Neuronal stem cell (in vitro differentiated cells): ENCODE data around the gene GRXCR2.
"Not testable (repeated sequence)": the region's sequence is repeated elsewhere in the genome, so short reads cannot be mapped to it uniquely, and the experiment has no call there.

Experiments used
- DNase-seq: peaks from one replicate; pipeline ENCODE4 v3.0.0-alpha.2; 2013; ENCODE audit warnings: low spot score
- H2AFZ ChIP-seq: one replicate; pipeline ENCODE4 v1.6.1; 2013; ENCODE audit warnings: mild to moderate bottlenecking, low read length, inconsistent platforms
- H2AK5ac ChIP-seq: 2 replicates; pipeline ENCODE4 v1.6.1; 2013; ENCODE audit warnings: low read depth, mild to moderate bottlenecking, inconsistent platforms, low read length, moderate library complexity, mixed read lengths
- H2BK120ac ChIP-seq: 2 replicates; pipeline ENCODE4 v1.6.1; 2013; ENCODE audit warnings: low read depth, mild to moderate bottlenecking, inconsistent platforms, low read length, moderate library complexity, mixed read lengths
- H2BK12ac ChIP-seq: one replicate; pipeline ENCODE4 v1.6.1; 2013; ENCODE audit warnings: low read length, inconsistent platforms
- H2BK15ac ChIP-seq: 2 replicates; pipeline ENCODE4 v1.6.1; 2013; ENCODE audit warnings: mild to moderate bottlenecking, low read length, inconsistent platforms, mixed read lengths
- H2BK5ac ChIP-seq: one replicate; pipeline ENCODE4 v1.6.1; 2013; ENCODE audit warnings: inconsistent platforms, mild to moderate bottlenecking, low read length, moderate library complexity
- H3K14ac ChIP-seq: one replicate; pipeline ENCODE4 v1.6.1; 2013; ENCODE audit warnings: low read length, inconsistent platforms
- H3K18ac ChIP-seq: 2 replicates; pipeline ENCODE4 v1.6.1; 2013; ENCODE audit warnings: low read length, inconsistent platforms
- H3K23ac ChIP-seq: 2 replicates; pipeline ENCODE4 v1.6.1; 2013; ENCODE audit warnings: low read depth, mild to moderate bottlenecking, mixed read lengths, low read length, inconsistent platforms; ENCODE audit not compliant: poor library complexity
- H3K27ac ChIP-seq: replicated peaks from 3 replicates; pipeline ENCODE4 v1.5.1; 2013; ENCODE audit warnings: low read length, inconsistent platforms
- H3K27me3 ChIP-seq, 3 experiments: 2 replicates each; pipeline ENCODE4 v1.6.1; 2013; ENCODE audit warnings: low read length in 3 of 3, mild to moderate bottlenecking in 2 of 3, inconsistent platforms in 1 of 3, low read depth in 1 of 3, mixed read lengths in 1 of 3, moderate library complexity in 1 of 3; ENCODE audit not compliant: control insufficient read depth in 3 of 3, insufficient read depth in 3 of 3
- H3K36me3 ChIP-seq, 2 donors: replicated peaks in 1 of 2; 2 replicates each; pipeline ENCODE4 v1.6.1; 2013; ENCODE audit warnings: low read length in 2 of 2; ENCODE audit not compliant: control insufficient read depth in 2 of 2, insufficient read depth in 2 of 2
- H3K4ac ChIP-seq: 2 replicates; pipeline ENCODE4 v1.6.1; 2013; ENCODE audit warnings: inconsistent platforms, mild to moderate bottlenecking, low read length, moderate library complexity
- H3K4me1 ChIP-seq, 2 donors: 1 replicate in 1 of 2; 2 replicates in 1 of 2; pipeline ENCODE4 v1.6.1; 2013; ENCODE audit warnings: low read length in 2 of 2, low read depth in 1 of 2; ENCODE audit not compliant: control insufficient read depth in 2 of 2, insufficient read depth in 1 of 2
- H3K4me2 ChIP-seq: one replicate; pipeline ENCODE4 v1.6.1; 2013; ENCODE audit warnings: mild to moderate bottlenecking, low read length, inconsistent platforms; ENCODE audit not compliant: insufficient read depth, poor library complexity, severe bottlenecking
- H3K4me3 ChIP-seq, 2 donors: 2 replicates each; pipeline ENCODE4 v1.5.1; 2013; ENCODE audit warnings: low read length in 2 of 2, mild to moderate bottlenecking in 2 of 2, inconsistent platforms in 1 of 2, moderate library complexity in 1 of 2
- H3K79me1 ChIP-seq: one replicate; pipeline ENCODE4 v1.6.1; 2013; ENCODE audit warnings: low read depth, mild to moderate bottlenecking, inconsistent platforms, low read length, moderate library complexity
- H3K9ac ChIP-seq: one replicate; pipeline ENCODE4 v1.6.1; 2013; ENCODE audit warnings: mild to moderate bottlenecking, low read depth, low read length, inconsistent platforms; ENCODE audit not compliant: poor library complexity
- H3K9me3 ChIP-seq, 2 donors: replicated peaks in 1 of 2; 2 replicates each; pipeline versions ENCODE3 to v1.6.1; 2013; ENCODE audit warnings: low read length in 2 of 2, mild to moderate bottlenecking in 2 of 2, inconsistent platforms in 1 of 2, low read depth in 1 of 2, mixed read lengths in 1 of 2, moderate library complexity in 1 of 2; ENCODE audit not compliant: control insufficient read depth in 2 of 2, insufficient read depth in 1 of 2
- H4K8ac ChIP-seq: one replicate; pipeline ENCODE4 v1.6.1; 2013; ENCODE audit warnings: low read depth, mild to moderate bottlenecking, inconsistent platforms, low read length, moderate library complexity
- H4K91ac ChIP-seq: one replicate; pipeline ENCODE4 v1.6.1; 2013; ENCODE audit warnings: low read length, low read depth, mild to moderate bottlenecking, inconsistent platforms; ENCODE audit not compliant: poor library complexity
- WGBS, 2 donors: extraction: QIAGEN DNeasy Blood & Tissue Kit; methylation state at CpG; one replicate each; pipeline ENCODE4 v1.1.7; 2013; ENCODE audit warnings: missing lambda C conversion rate in 2 of 2, mixed read lengths in 1 of 2; ENCODE audit not compliant: insufficient read length in 2 of 2, insufficient replicate concordance in 1 of 2; ENCODE audit errors: extremely low coverage in 2 of 2; 5-methylcytosine and 5-hydroxymethylcytosine counted together

Gene GRXCR2

GRCh38 chr5:145841299-145841698 is 31.5 kb downstream of the GRXCR2 start:
- Histone ChIP-seq H2AFZ (no peak overlapping the region), H3K27ac (no peak overlapping the region), H3K4ac (no peak overlapping the region), H2BK15ac (no peak overlapping the region), H3K9me3 (no peaks in the 10 kb centered on the region), H3K14ac (no peak overlapping the region), H2BK12ac (no peak overlapping the region), H3K36me3 (no peaks in the 10 kb centered on the region), H4K91ac (no peak overlapping the region), H2AK5ac (no peak overlapping the region), H3K9ac (no peak overlapping the region), H3K4me2 (no peak overlapping the region), H3K18ac (no peak overlapping the region), H3K23ac (no peak overlapping the region), H2BK5ac (no peak overlapping the region), H4K8ac (no peak overlapping the region), H2BK120ac (no peak overlapping the region), H3K4me1 (no peaks in the 10 kb centered on the region), H3K4me3 (no peak overlapping the region), H3K27me3 (peaks cover 0 to 5% (median 0%) of the 10 kb centered on the region in 3 experiments), H3K79me1 (no peaks in the 10 kb centered on the region)
- DNase-seq: no peak

- H3K4ac ChIP-seq: no peak overlapping the region
- H2AFZ ChIP-seq: no peak overlapping the region
- no peaks in the 10 kb centered on the region for H3K9me3 ChIP-seq
These were observed 32.2 kb downstream of the GRXCR2 start for GRCh38 chr5:145840458-145841132.

GRCh38 chr5:145838276-145838675 is 34.5 kb downstream of the GRXCR2 start:
- Histone ChIP-seq H3K36me3 (no peaks in the 10 kb centered on the region), H3K79me1 (no peaks in the 10 kb centered on the region), H2AK5ac (no peak overlapping the region), H3K14ac (peak overlapping the region; percentile 25), H3K9me3 (no peaks in the 10 kb centered on the region), H2BK15ac (no peak overlapping the region), H3K4me3 (no peak overlapping the region), H3K27me3 (peaks cover 0 to 30% (median 0%) of the 10 kb centered on the region in 3 experiments), H4K91ac (no peak overlapping the region), H3K4ac (no peak overlapping the region), H3K9ac (no peak overlapping the region), H2BK5ac (no peak overlapping the region), H3K4me1 (peaks cover 0 to 6% of the 10 kb centered on the region in 2 donors), H3K23ac (no peak overlapping the region), H2BK120ac (no peak overlapping the region), H4K8ac (no peak overlapping the region), H3K27ac (no peak overlapping the region), H2AFZ (no peak overlapping the region), H3K18ac (no peak overlapping the region), H2BK12ac (no peak overlapping the region), H3K4me2 (no peak overlapping the region)
- WGBS, 2 donors: no CpG with 5 or more reads among the region's 6 CpGs
- DNase-seq: no peak

More at GRCh38 chr5:145840458-145841132, 32.2 kb downstream of the GRXCR2 start:
- no peak overlapping the region for H3K9ac ChIP-seq
- peaks cover 0 to 10% (median 0%) of the 10 kb centered on the region in 3 experiments for H3K27me3 ChIP-seq
- H3K23ac ChIP-seq: no peak overlapping the region
- H3K27ac ChIP-seq: no peak overlapping the region
- H3K79me1 ChIP-seq: no peaks in the 10 kb centered on the region
- no peak overlapping the region for H2BK15ac ChIP-seq
- H3K14ac ChIP-seq: no peak overlapping the region
- WGBS, 2 donors: no CpG with 5 or more reads among the region's 3 CpGs
- no peak overlapping the region for H4K8ac ChIP-seq
- no peak overlapping the region for H2BK12ac ChIP-seq
- H3K4me3 ChIP-seq: no peak overlapping the region
- H2BK120ac ChIP-seq: no peak overlapping the region
- no peak overlapping the region for H2BK5ac ChIP-seq
- H2AK5ac ChIP-seq: no peak overlapping the region
- H3K4me2 ChIP-seq: no peak overlapping the region
- no peaks in the 10 kb centered on the region for H3K36me3 ChIP-seq
- no peak overlapping the region for H4K91ac ChIP-seq
- H3K4me1 ChIP-seq: peaks cover 0 to 5% of the 10 kb centered on the region in 2 donors
- H3K18ac ChIP-seq: no peak overlapping the region
- DNase-seq: no peak

- H3K4me2 ChIP-seq, H3K9me3 ChIP-seq, H3K9ac ChIP-seq, H3K27ac ChIP-seq, H2BK120ac ChIP-seq, H2BK5ac ChIP-seq, H3K79me1 ChIP-seq, H3K23ac ChIP-seq, H4K8ac ChIP-seq, H2BK15ac ChIP-seq, H4K91ac ChIP-seq, H2AFZ ChIP-seq, DNase-seq, H3K14ac ChIP-seq, H3K4ac ChIP-seq, H2AK5ac ChIP-seq, H3K36me3 ChIP-seq, H2BK12ac ChIP-seq, H3K4me1 ChIP-seq, H3K18ac ChIP-seq, H3K4me3 ChIP-seq: not testable (repeated sequence)
- no CpG with 5 or more reads among the region's 13 CpGs for WGBS, 2 donors
- peaks cover 0 to 30% (median 0%) of the 10 kb centered on the region in 3 experiments for H3K27me3 ChIP-seq
These were observed 36.6 kb downstream of the GRXCR2 start for GRCh38 chr5:145836241-145836640.
